ENCODE results near the gene TNFRSF19. TPM values are rescaled to one million over a fixed set of nuclear protein-coding genes. Genes with fewer than 3 reads are reported as not detected.

TNFRSF19 gene
- total RNA-seq, 4 donors from 2014 or later: 0.51 to 1.5 (median 1.0) TPM

GRCh38 chr13:23645851-23646250 lies 75.6 kb downstream of the TNFRSF19 start:
- Histone ChIP-seq H3K27ac (no peak overlapping the region), H3K27me3 (no peaks in the 10 kb centered on the region), H3K9me3 (no peaks in the 10 kb centered on the region), H3K4me3 (no peak overlapping the region), H3K36me3 (no peaks in the 10 kb centered on the region), H3K4me1 (no peaks in the 10 kb centered on the region)
- no peak for DNase-seq
- in situ Hi-C loops (cut with MboI; ENCODE audit: low sequenced_read_pairs in 4 of 4): no loop called here
- no peak for TF ChIP-seq POLR2A (IDR thresholded peaks at IDR 0.05)
- TF ChIP-seq CTCF (IDR thresholded peaks at IDR 0.05 in 4 of 5, conservative IDR thresholded peaks at IDR 0.05 in 1 of 5): no peak
- intact Hi-C loops (cut with DNase I; ENCODE audit: low total_unique reads): no loop called here
- ATAC-seq: peak; percentile 91 to 96

- H3K27ac ChIP-seq: no peak overlapping the region
- DNase-seq: no peak
- H3K36me3 ChIP-seq: no peaks in the 10 kb centered on the region
- ATAC-seq: no peak
- TF ChIP-seq POLR2A (IDR thresholded peaks at IDR 0.05) (no peak), CTCF (IDR thresholded peaks at IDR 0.05 in 4 of 5, conservative IDR thresholded peaks at IDR 0.05 in 1 of 5) (no peak)
- in situ Hi-C loops (cut with MboI; ENCODE audit: low sequenced_read_pairs in 4 of 4): no loop called here
- no peak overlapping the region for H3K4me3 ChIP-seq
- no peaks in the 10 kb centered on the region for H3K9me3 ChIP-seq
- intact Hi-C loops (cut with DNase I; ENCODE audit: low total_unique reads): no loop called here
- H3K27me3 ChIP-seq: no peaks in the 10 kb centered on the region
- no peaks in the 10 kb centered on the region for H3K4me1 ChIP-seq
Measured at GRCh38 chr13:23651439-23651838, 81.2 kb downstream of the TNFRSF19 start.

GRCh38 chr13:23651887-23652286 lies 81.7 kb downstream of the TNFRSF19 start:
- no peak for ATAC-seq
- intact Hi-C loops (cut with DNase I; ENCODE audit: low total_unique reads) (no loop called here), in situ Hi-C loops (cut with MboI; ENCODE audit: low sequenced_read_pairs in 4 of 4) (no loop called here)
- no peak overlapping the region for H3K4me3 ChIP-seq
- H3K27ac ChIP-seq: no peak overlapping the region
- H3K9me3 ChIP-seq: no peaks in the 10 kb centered on the region
- H3K27me3 ChIP-seq: no peaks in the 10 kb centered on the region
- H3K4me1 ChIP-seq: no peaks in the 10 kb centered on the region
- H3K36me3 ChIP-seq: no peaks in the 10 kb centered on the region
- no peak for DNase-seq
- no peak for TF ChIP-seq POLR2A (IDR thresholded peaks at IDR 0.05)
- TF ChIP-seq CTCF (IDR thresholded peaks at IDR 0.05 in 4 of 5, conservative IDR thresholded peaks at IDR 0.05 in 1 of 5): no peak

GRCh38 chr13:23652909-23653726 lies 82.9 kb downstream of the TNFRSF19 start:
- no peak overlapping the region for H3K4me3 ChIP-seq
- no peak for TF ChIP-seq POLR2A (IDR thresholded peaks at IDR 0.05)
- no peak for TF ChIP-seq CTCF (IDR thresholded peaks at IDR 0.05 in 4 of 5, conservative IDR thresholded peaks at IDR 0.05 in 1 of 5)
- ATAC-seq (no peak), DNase-seq (no peak)
- H3K9me3 ChIP-seq: no peaks in the 10 kb centered on the region
- H3K36me3 ChIP-seq: no peaks in the 10 kb centered on the region
- H3K4me1 ChIP-seq: no peaks in the 10 kb centered on the region
- in situ Hi-C loops (cut with MboI; ENCODE audit: low sequenced_read_pairs in 4 of 4): no loop called here
- intact Hi-C loops (cut with DNase I; ENCODE audit: low total_unique reads): no loop called here
- no peak overlapping the region for H3K27ac ChIP-seq
- H3K27me3 ChIP-seq: no peaks in the 10 kb centered on the region
